HG03565 (cell line): ENCODE results near the gene RGS7BP.
"Not testable (repeated sequence)": the region's sequence is repeated elsewhere in the genome, so short reads cannot be mapped to it uniquely, and the experiment has no call there.

Experiments used
- ATAC-seq: cut with Tn5 transposase; IDR thresholded peaks from one replicate; pipeline ENCODE4 v1.9.1; 2021; ENCODE audit warnings: mild to moderate bottlenecking, moderate library complexity; ENCODE audit not compliant: unreplicated experiment

The RGS7BP gene

DNA sequence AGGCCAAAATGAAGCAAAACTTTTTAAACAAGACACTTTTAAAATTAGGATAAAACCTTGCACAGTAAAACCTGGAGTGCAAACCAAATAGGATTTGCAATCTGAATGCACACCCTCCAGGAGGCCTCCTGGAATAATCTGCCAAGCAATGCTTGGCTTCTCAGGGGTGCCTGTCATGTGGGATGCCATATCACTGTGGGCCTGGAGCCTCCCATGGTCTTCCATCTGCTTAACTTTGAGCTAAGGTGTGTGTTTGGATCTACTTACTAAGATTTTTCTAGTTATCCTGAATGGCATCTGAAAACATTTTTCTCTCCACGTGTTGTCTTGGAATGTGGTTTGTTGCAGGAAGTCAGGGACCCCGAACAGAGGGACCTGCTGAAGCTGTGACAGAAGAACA lies 52.1 kb downstream of the RGS7BP start:
- ATAC-seq = no peak

DNA sequence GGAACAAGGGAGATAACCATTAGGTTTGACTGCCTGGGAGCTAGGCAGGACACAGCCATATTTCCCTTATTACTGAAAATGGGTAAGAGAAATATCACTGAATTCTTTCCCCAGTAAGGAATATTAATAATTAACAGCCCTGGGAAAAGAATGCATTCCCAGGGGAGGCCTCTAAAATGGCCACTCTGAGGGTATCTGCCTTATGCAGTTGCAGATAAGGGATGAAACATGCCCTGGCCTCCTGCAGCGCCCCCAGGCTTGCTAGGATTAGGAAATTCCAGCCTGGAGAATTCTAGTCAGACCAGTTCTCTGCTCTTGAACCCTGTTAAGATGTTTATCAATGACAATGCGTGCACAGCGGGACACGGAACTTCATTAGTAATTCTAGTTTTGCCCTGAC lies 52.8 kb downstream of the RGS7BP start:
- not testable (repeated sequence) for ATAC-seq

GRCh38 chr5:64566310-64566916 lies 60.6 kb downstream of the RGS7BP start:
- no peak for ATAC-seq

DNA sequence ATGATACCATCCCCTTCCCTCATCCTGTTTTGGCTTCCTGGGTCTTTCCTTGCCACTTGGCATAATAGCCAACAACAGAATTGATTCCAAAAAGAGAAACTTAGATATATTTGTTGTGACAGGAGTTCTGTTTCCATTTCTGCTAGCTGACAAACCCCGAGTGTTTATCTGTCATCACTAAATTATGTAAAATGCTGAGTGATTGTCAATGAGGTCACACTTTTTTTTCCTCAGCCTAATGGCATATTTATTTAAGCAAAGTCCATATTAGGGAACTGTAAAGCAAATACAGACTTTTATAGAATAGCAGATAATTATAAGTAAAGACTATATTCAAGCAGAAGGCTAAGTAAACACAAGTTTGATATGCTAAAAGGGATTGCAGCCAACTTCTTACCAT lies 64.0 kb downstream of the RGS7BP start:
- ATAC-seq = no peak

GRCh38 chr5:64570395-64570996 lies 64.7 kb downstream of the RGS7BP start:
- ATAC-seq = no peak

DNA sequence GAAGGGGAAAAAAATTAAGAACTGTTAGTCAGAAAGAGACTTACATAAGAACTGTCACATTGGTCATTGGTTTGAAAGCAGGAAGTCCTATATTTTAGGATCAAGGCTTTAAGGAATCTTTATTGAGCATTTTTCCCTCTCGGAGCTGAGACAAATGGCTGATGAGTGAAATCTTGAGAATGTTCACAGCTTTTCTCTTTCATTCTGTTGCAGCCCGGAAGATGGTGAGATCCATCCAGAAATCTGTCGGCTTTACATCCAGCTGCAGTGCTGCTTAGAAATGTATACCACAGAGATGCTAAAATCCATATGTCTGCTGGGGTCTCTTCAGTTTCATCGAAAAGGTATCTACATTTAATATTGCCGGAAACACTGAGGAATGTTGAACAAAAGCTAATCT lies 69.7 kb downstream of the RGS7BP start:
- no peak for ATAC-seq

GRCh38 chr5:64576250-64576649 lies 70.4 kb downstream of the RGS7BP start:
- ATAC-seq = no peak

DNA sequence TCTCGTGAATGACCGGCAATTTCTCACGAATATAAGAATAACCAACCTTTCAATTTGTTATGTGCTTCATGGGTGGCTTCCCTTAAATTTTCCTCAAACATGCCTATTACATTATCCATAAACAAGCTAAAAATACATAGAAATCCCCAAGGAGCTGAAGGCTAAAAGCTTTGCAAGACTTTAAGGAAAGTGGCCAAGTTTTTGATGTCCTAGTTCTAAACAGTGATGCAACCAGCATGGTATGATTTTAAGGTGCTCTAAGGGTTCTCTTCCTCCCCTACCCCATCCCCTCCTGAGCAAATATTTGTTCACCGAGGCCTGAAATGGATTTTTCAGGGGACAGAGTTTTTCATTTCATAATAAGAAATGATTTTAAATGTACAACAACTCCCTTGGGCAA lies 79.8 kb downstream of the RGS7BP start:
- no peak for ATAC-seq

- ATAC-seq = no peak
Measured at GRCh38 chr5:64587370-64587769, 81.6 kb downstream of the RGS7BP start.

DNA sequence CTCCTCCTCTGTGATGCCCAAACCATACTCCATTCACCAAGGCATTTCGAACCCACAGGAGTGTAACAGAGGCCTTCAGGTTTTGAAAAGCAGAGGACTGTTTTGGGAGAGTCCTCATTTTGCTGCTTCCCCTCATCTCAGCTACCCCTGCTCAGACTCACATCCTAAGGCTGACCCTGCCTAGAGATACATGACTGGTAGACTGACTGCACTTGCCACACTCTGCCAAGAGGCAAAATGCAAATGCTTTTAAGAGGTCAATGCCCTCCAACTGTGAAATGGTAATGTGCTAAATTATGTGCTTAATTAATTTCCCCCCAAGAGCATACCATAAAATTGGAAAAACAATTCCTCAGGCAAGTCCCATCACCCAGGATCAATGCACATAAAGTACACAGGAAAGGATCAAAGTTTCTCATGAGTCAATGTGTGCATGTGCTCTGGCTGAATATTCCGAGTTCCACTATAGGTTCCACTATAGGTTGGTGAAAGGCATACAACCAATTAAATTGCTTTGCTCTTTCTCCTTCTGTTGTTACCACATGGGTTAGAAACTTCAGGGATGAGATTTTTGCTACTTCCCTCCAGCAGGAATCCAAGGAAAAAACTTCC lies 87.0 kb downstream of the RGS7BP start:
- no peak for ATAC-seq

DNA sequence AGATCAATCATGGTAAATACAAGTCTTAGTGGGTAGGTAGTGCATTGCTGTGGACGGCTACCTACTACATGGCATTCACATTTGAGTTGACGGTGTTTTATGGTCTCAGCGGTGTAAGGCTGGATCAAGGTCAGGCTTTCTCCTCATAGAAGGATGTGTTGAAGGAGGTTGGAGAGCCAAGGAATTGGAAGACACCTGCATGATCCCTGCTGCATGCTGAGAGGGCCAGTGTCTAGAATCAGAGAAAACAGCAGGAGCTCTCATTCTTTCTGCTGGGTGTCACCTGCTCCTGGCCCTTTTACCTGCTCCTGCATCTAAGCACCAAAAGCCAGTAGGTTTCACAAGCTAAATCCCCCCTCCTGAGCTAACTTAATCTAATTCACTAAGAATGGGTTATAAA lies 88.2 kb downstream of the RGS7BP start:
- ATAC-seq = no peak

- ATAC-seq = no peak
Measured at GRCh38 chr5:64594601-64595000, 88.8 kb downstream of the RGS7BP start.

DNA sequence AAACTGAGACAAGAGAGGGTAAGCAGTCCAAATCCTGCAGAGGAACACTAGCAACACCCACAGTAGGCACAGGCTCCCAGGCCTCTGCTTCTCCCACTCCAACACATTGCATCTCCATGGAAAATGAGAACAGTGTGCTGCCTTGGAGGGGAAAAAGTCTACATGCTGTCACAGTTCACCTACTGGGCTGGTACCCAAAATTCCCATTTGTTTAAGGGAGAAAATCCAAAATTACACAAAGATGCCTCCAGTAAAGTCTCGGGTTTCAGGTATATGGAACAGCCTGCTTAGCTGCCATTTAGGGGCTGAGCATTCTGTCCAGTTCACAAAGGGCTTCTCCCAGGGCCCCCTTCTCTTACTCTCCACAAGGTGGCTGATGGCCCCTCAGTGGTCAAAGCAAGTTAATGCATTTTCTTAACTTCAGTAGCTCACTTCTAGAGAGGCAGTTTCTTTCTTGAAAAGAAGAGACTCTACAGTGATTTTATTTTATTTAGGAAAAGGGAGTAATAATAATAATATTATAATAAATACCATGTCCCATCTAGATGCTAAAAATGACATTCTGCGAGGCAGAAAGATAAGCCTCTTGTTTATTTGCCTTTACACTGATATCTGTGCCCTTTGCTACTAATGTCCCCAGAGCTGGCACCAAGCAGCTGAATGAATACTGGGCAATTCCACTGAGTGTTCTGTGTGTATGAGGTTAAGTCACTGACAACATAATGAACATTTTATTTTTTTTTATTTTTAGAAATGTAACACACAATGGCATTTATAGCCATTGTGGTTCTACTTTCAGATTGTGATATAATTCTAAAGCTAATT lies 89.4 kb downstream of the RGS7BP start:
- ATAC-seq = no peak

DNA sequence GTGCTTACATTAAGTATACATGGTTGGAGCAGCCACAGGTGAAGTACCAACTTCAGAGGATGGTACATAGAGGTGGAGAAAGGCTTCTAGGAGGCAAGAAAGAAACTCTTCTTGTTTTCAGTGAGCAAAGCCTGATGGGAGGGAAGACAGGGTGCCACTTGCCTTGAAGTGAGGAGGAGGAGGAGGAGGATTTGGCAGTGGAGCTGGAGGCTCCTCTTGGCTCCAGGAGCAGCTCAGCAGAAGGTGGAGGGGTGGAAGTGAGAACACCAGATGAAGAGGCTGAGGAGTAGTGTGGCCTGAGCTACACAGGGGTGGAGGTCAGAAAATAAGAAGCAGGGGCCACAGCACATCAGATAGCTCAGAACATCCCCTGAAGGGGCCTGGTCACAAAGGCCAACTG lies 93.4 kb downstream of the RGS7BP start:
- no peak for ATAC-seq

GRCh38 chr5:64603676-64604075 lies 97.9 kb downstream of the RGS7BP start:
- no peak for ATAC-seq

- ATAC-seq = no peak
Measured at GRCh38 chr5:64606926-64607325, 101.1 kb downstream of the RGS7BP start.

DNA sequence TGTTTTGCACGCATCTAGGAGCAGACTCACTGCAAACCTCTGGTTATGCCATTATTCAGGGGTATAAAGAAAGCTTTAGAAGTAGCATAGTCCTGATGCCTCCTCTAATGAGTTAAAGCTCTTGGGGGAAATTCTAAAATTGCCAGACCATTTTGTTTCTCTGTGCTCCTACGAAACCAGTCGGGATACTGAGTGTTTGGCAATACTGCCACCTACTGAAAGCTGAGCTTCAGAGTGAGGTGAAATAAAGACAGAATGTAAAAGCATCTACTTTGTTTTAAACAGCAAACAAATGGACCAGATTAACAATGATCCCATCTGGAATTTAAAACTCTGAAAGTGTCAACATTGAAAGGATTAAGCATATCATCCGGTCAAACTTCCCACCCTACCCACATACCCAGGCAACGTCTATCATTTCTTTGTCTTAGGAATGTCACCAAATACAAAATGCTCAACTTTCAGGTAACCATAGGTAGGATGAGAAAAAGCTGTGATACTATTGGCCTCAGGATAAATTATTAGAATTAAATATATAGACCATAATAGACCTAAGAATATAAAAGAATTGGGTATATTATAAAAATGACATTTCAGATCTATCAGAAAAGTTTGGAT lies 106.6 kb downstream of the RGS7BP start:
- ATAC-seq = peak; percentile 58

GRCh38 chr5:64615895-64616294 lies 110.1 kb downstream of the RGS7BP start:
- peak; percentile 47 for ATAC-seq

DNA sequence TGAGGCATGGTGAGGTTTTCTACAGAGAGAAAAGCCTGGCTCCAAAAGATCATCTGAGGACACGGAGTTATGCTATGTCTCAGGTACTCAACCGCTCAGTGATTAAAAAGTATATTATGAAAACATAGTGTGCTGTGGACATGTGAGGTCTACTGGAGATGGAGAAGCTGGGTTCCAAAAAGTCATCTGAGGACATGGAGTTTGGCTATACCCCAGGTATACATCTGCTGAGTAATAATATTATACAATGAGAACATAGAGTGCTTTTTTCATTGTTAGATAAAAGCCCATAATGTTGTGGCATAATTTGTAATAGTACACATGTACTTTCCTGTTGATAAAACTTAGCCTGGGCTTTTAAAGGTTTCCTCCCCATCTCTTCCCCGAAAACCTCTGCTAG lies 113.8 kb downstream of the RGS7BP start:
- ATAC-seq = no peak

DNA sequence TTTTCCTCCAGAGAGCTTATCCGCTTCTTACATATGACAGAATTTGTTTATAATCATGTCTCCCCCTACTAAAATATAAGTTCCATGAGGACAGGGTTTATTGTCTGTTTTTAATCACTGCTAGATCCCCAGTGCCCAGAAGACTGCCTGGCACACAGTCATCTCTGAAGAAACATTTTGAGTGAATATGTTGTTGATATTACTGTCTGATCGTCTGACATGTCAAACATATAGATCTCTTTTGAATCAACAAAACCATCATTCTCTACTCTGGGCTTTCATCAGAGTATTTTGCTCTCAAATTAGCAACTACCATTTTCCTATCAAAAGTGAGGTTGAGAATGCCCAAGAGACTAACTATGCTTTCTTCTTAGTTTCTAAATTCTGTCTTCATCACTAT lies 117.2 kb downstream of the RGS7BP start:
- no peak for ATAC-seq

DNA sequence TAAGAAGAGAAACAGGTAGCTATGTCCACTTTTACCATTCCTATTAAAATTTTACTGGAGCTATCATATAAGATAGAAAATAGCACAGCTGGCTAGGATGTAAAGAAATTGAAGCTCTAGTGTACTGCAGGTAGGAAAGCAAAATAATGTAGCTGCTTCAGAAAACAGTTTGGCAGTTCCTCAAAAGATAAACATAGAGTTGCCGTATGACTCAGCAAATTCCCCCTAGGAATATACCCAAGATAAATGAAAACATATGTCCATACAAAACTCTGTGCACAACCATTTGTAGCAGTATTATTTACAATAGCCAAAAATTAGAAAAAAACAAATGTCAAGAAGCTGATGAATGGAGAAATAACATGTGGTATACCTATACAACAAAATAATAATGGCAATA lies 119.9 kb downstream of the RGS7BP start:
- no peak for ATAC-seq
